Right atrium auricular region (tissue), 2 donors: ENCODE data around the gene CCBE1. TPM values are rescaled to one million over a fixed set of nuclear protein-coding genes. Genes with fewer than 3 reads are reported as not detected.

ENCODE experiments used
- DNase-seq: peaks from one replicate; pipeline ENCODE4 v3.0.0-alpha.2; 2019; ENCODE audit warnings: low spot score
- H3K27ac ChIP-seq, 2 donors: fragments of 200-600 bp; sonication (generic); 1 replicate in 1 of 2; 2 replicates in 1 of 2; pipeline ENCODE4 v1.5.1; 2016 to 2019
- H3K27me3 ChIP-seq, 2 donors: fragments of 200-600 bp; sonication (generic); one replicate each; pipeline versions ENCODE4 v1.5.1 to v1.6.0; 2017 to 2019
- H3K36me3 ChIP-seq: fragments of 200-600 bp; sonication (generic); one replicate; pipeline ENCODE4 v1.5.1; 2016
- H3K4me1 ChIP-seq, 2 donors: fragments of 200-600 bp; sonication (generic); one replicate each; pipeline versions ENCODE4 v1.5.1 to v1.6.0; 2017 to 2019
- H3K4me3 ChIP-seq, 2 donors: fragments of 200-600 bp; sonication (generic); 1 replicate in 1 of 2; 2 replicates in 1 of 2; pipeline ENCODE4 v1.5.1; 2017 to 2019; ENCODE audit warnings: mild to moderate bottlenecking in 1 of 2, moderate library complexity in 1 of 2
- H3K9me3 ChIP-seq, 2 donors: fragments of 200-600 bp; sonication (generic); one replicate each; pipeline ENCODE4 v1.5.1; 2019
- total RNA-seq, 2 donors: library from RNA; depleted of rRNA; stranded (reverse); fragments of >200 nt; gene quantifications; one replicate each; pipeline ENCODE4 v1.1.0, GENCODE V29; 2016
- TF ChIP-seq, protein P1 (sequence below), 2 donors: fragments of 200-600 bp; sonication (generic); IDR thresholded peaks; one replicate each; pipeline ENCODE4 v1.5.1; 2019; ENCODE audit warnings: antibody characterized with exemption in 2 of 2

The CCBE1 gene
- total RNA-seq, 2 donors from 2014 or later: 0.44 to 0.94 TPM

GRCh38 chr18:59540780-59541179, 156.4 kb downstream of the CCBE1 start:
- DNase-seq: no peak
- Histone ChIP-seq H3K4me1 (no peaks in the 10 kb centered on the region), H3K36me3 (no peaks in the 10 kb centered on the region), H3K27me3 (no peaks in the 10 kb centered on the region), H3K4me3 (no peak overlapping the region), H3K27ac (no peak overlapping the region), H3K9me3 (no peaks in the 10 kb centered on the region)
- TF ChIP-seq, protein P1, sequence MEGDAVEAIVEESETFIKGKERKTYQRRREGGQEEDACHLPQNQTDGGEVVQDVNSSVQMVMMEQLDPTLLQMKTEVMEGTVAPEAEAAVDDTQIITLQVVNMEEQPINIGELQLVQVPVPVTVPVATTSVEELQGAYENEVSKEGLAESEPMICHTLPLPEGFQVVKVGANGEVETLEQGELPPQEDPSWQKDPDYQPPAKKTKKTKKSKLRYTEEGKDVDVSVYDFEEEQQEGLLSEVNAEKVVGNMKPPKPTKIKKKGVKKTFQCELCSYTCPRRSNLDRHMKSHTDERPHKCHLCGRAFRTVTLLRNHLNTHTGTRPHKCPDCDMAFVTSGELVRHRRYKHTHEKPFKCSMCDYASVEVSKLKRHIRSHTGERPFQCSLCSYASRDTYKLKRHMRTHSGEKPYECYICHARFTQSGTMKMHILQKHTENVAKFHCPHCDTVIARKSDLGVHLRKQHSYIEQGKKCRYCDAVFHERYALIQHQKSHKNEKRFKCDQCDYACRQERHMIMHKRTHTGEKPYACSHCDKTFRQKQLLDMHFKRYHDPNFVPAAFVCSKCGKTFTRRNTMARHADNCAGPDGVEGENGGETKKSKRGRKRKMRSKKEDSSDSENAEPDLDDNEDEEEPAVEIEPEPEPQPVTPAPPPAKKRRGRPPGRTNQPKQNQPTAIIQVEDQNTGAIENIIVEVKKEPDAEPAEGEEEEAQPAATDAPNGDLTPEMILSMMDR (IDR thresholded peaks at IDR 0.05): no peak

- no peaks in the 10 kb centered on the region for H3K27me3 ChIP-seq
- no peaks in the 10 kb centered on the region for H3K36me3 ChIP-seq
- no peak for DNase-seq
- TF ChIP-seq, protein P1 (IDR thresholded peaks at IDR 0.05): no peak
- no peak overlapping the region for H3K4me3 ChIP-seq
- no peaks in the 10 kb centered on the region for H3K4me1 ChIP-seq
- H3K27ac ChIP-seq: no peak overlapping the region
- H3K9me3 ChIP-seq: no peaks in the 10 kb centered on the region
These were observed 156.9 kb downstream of the CCBE1 start for GRCh38 chr18:59540346-59540745.

DNA sequence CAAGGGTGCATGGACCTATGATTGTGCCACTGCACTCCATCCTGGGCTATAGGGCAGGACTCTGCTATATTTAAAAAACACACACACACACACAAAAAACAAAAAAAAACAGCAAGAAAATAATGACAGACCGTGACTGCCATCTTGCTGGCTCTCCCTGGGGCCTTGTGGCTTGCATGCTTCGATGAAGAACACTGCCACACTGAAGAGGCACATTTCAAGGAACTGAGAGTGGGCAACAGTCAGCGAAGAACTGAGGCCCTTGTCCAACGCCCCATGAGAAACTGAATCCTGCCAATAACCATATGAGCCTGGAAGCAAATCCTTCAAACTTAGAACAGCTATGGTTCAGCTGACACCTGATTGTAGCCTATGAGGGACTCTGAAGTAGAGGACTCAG, 158.1 kb downstream of the CCBE1 start:
- Histone ChIP-seq H3K9me3 (no peaks in the 10 kb centered on the region), H3K4me3 (no peak overlapping the region), H3K4me1 (no peaks in the 10 kb centered on the region), H3K27me3 (no peaks in the 10 kb centered on the region), H3K36me3 (no peaks in the 10 kb centered on the region), H3K27ac (no peak overlapping the region)
- DNase-seq: no peak
- TF ChIP-seq, protein P1 (IDR thresholded peaks at IDR 0.05): no peak

DNA sequence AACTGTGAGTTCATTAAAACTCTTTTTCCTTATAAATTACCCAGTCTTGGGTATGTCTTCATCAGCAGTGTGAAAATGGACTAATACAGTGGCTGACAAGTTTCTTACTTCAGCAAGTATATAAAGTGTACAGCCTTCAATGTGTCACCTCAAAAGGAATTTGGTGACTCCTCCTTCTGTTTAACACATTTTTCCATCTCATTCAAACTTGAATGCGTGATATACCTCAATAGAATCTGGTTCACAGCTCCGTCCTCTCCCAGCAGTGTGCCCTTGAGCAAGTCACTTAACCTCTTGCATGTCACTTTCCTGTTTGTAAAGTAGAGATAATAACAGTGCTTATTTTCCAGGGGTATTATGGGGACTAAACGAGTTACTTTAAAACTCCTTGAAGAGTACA, 159.6 kb downstream of the CCBE1 start:
- Histone ChIP-seq H3K36me3 (no peaks in the 10 kb centered on the region), H3K9me3 (no peaks in the 10 kb centered on the region), H3K4me3 (no peak overlapping the region), H3K4me1 (no peaks in the 10 kb centered on the region), H3K27ac (no peak overlapping the region), H3K27me3 (no peaks in the 10 kb centered on the region)
- DNase-seq: no peak
- TF ChIP-seq, protein P1 (IDR thresholded peaks at IDR 0.05): no peak

DNA sequence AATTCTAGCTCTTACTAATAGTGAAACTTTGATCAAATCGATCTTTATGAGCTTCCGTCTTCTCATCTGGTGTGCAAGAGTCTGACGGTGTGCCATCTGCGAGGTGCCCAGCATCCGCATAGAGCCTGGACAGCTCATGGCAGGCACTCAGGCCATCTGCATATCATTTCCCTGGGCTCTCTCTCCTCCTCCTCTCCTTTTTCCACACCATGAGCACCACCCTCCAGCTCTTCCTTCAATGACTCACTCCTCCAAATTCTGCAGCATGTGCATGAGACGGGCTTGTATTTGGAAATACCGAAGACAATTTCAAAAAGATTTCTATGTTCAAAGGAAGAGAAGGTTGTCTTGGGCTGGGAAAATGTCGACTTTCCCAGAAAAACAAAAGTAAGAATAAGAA, 161.1 kb downstream of the CCBE1 start:
- Histone ChIP-seq H3K27me3 (no peaks in the 10 kb centered on the region), H3K4me3 (no peak overlapping the region), H3K36me3 (no peaks in the 10 kb centered on the region), H3K27ac (no peak overlapping the region), H3K9me3 (no peaks in the 10 kb centered on the region), H3K4me1 (no peaks in the 10 kb centered on the region)
- TF ChIP-seq, protein P1 (IDR thresholded peaks at IDR 0.05): no peak
- DNase-seq: no peak

DNA sequence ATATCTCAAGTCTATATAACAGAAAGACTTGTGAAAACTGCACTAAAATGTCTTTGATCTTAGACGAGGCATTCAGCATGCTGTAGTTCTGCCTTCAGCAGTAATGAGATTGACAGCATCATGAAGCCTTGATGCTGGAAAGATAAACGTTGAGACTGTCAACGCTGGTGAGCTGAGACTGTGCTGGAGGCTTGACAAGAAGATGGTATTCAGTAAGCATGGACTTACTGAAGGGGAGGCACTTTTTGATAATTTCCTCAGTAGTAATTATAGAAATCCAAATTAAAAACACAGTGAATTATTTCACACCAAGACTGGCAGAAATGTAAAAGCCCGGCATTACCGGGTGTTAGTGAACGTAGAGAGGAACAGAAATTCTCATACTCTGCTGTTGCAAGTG, 162.2 kb downstream of the CCBE1 start:
- Histone ChIP-seq H3K4me1 (no peaks in the 10 kb centered on the region), H3K27ac (no peak overlapping the region), H3K9me3 (no peaks in the 10 kb centered on the region), H3K27me3 (no peaks in the 10 kb centered on the region), H3K36me3 (no peaks in the 10 kb centered on the region), H3K4me3 (no peak overlapping the region)
- TF ChIP-seq, protein P1 (IDR thresholded peaks at IDR 0.05): no peak
- DNase-seq: no peak
